ENCODE data around the gene PVALB. TPM values are rescaled to one million over a fixed set of nuclear protein-coding genes. Genes with fewer than 3 reads are reported as not detected.
A peak's percentile ranks its signal among the peaks of the same experiment; 100 is the strongest.

The PVALB gene
- total and polyA plus RNA-seq, 5 donors from 2014 or later = not detected

DNA sequence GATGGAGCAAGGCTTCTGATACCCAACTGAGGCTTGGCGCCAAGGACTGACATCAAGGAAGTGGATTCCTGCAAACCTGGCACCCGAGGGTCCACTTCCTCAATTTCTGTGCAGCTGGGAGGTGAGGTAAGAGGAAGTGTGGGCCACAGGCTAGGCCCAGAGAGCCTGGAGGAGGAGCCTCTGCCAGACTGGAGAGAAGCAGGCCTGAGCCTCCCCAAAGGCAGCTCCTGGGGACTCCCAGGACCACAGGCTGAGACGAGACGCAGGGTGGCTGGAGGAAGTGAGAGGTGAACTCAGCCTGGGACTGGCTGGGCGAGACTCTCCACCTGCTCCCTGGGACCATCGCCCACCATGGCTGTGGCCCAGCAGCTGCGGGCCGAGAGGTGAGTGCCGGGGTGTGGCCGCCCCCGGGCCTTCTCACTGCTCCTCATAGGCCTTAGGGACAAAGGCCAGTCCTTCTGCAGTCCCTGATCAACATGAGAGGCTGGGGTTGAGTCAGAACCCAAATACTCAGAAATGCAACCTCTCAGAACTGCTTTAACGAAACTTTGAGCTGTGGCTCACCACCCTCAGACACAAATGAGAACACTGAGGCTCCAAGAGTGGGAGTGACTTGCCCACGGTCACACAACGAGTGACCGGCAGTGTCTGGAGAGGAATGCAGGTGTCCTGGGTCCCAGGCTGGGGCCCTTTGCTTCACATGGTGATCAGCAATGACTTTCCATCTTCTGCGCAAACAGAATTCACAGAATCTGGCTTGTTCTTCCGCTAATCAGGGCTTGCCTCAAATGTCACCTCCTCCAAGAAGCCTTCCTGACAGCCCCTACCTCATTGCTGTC, 44.2 kb upstream of the PVALB start, which contains the start of gene NCF4:
NCF4 (plus strand) TSS at position 186 of the 839 bp plus-strand sequence; CDS start at position 352, 166 bp downstream.
- ATAC-seq (ENCODE audit: low read depth in 2 of 2) (peak; percentile 73 to 78), DNase-seq (peak; percentile 25 to 93 (median 25))
- H3K27me3 Mint-ChIP-seq = peaks cover 6% of the 10 kb centered on the region
- H3K4me1 ChIP-seq (ENCODE audit: control insufficient read depth, insufficient read depth, low read length, poor library complexity, severe bottlenecking) = peaks cover 32% of the 10 kb centered on the region
- no peaks in the 10 kb centered on the region for H3K27me3 ChIP-seq (ENCODE audit: control insufficient read depth, insufficient read depth, low read length)
- peak within 1 kb of the TSS; percentile 79 for H3K27ac ChIP-seq (ENCODE audit: insufficient read depth, low read length, poor library complexity, severe bottlenecking)
- no peaks in the 10 kb centered on the region for H3K9me3 Mint-ChIP-seq
- H3K4me1 Mint-ChIP-seq = peaks cover 0 to 56% (median 38%) of the 10 kb centered on the region in 4 donors
- H3K4me3 ChIP-seq (ENCODE audit: low read depth, low read length) = peak within 1 kb of the TSS; percentile 80
- H3K9me3 ChIP-seq (ENCODE audit: control insufficient read depth in 2 of 2, low read length in 2 of 2) = no peaks in the 10 kb centered on the region
- peaks cover 17% of the 10 kb centered on the region for H3K36me3 Mint-ChIP-seq
- peaks cover 15% of the 10 kb centered on the region for H3K36me3 ChIP-seq (ENCODE audit: control insufficient read depth, insufficient read depth, low read length)
- peak within 1 kb of the TSS; percentile 94 to 97 (median 96) for H3K27ac Mint-ChIP-seq
- H3K4me3 Mint-ChIP-seq = peak within 1 kb of the TSS; percentile 84 to 95 (median 88)

GRCh38 chr22:36860438-36860820, 43.6 kb upstream of the PVALB start:
- Histone ChIP-seq H3K36me3 (ENCODE audit: control insufficient read depth, insufficient read depth, low read length) (peaks cover 10% of the 10 kb centered on the region), H3K27ac (ENCODE audit: insufficient read depth, low read length, poor library complexity, severe bottlenecking) (peak overlapping the region; percentile 79), H3K27me3 (ENCODE audit: control insufficient read depth, insufficient read depth, low read length) (no peaks in the 10 kb centered on the region), H3K9me3 (ENCODE audit: control insufficient read depth in 2 of 2, low read length in 2 of 2) (no peaks in the 10 kb centered on the region), H3K4me3 (ENCODE audit: low read depth, low read length) (peak overlapping the region; percentile 80), H3K4me1 (ENCODE audit: control insufficient read depth, insufficient read depth, low read length, poor library complexity, severe bottlenecking) (peaks cover 34% of the 10 kb centered on the region)
- Mint-ChIP-seq H3K4me1 (peaks cover 0 to 54% (median 37%) of the 10 kb centered on the region in 4 donors), H3K9me3 (no peaks in the 10 kb centered on the region), H3K4me3 (peak overlapping the region; percentile 84 to 95 (median 88)), H3K27me3 (peaks cover 7% of the 10 kb centered on the region), H3K36me3 (peaks cover 13% of the 10 kb centered on the region), H3K27ac (peak overlapping the region; percentile 94 to 97 (median 96))
- ATAC-seq (ENCODE audit: low read depth in 2 of 2) (no peak), DNase-seq (no peak)

- no peak for ATAC-seq (ENCODE audit: low read depth in 2 of 2)
- H3K9me3 ChIP-seq (ENCODE audit: control insufficient read depth in 2 of 2, low read length in 2 of 2) = no peaks in the 10 kb centered on the region
- H3K27me3 ChIP-seq (ENCODE audit: control insufficient read depth, insufficient read depth, low read length) = no peaks in the 10 kb centered on the region
- peak in 1 of 3 donors; percentile 28 for DNase-seq
- peak overlapping the region; percentile 79 for H3K27ac ChIP-seq (ENCODE audit: insufficient read depth, low read length, poor library complexity, severe bottlenecking)
- peaks cover 34% of the 10 kb centered on the region for H3K4me1 ChIP-seq (ENCODE audit: control insufficient read depth, insufficient read depth, low read length, poor library complexity, severe bottlenecking)
- Mint-ChIP-seq H3K27ac (peak overlapping the region; percentile 94 to 97 (median 96)), H3K27me3 (peaks cover 7% of the 10 kb centered on the region), H3K4me1 (peaks cover 0 to 54% (median 37%) of the 10 kb centered on the region in 4 donors), H3K9me3 (no peaks in the 10 kb centered on the region), H3K36me3 (peaks cover 11% of the 10 kb centered on the region), H3K4me3 (peak overlapping the region; percentile 84 to 95 (median 88))
- H3K36me3 ChIP-seq (ENCODE audit: control insufficient read depth, insufficient read depth, low read length) = peaks cover 6% of the 10 kb centered on the region
- H3K4me3 ChIP-seq (ENCODE audit: low read depth, low read length) = no peak overlapping the region
Observed at GRCh38 chr22:36860017-36860416, 43.2 kb upstream of the PVALB start.

DNA sequence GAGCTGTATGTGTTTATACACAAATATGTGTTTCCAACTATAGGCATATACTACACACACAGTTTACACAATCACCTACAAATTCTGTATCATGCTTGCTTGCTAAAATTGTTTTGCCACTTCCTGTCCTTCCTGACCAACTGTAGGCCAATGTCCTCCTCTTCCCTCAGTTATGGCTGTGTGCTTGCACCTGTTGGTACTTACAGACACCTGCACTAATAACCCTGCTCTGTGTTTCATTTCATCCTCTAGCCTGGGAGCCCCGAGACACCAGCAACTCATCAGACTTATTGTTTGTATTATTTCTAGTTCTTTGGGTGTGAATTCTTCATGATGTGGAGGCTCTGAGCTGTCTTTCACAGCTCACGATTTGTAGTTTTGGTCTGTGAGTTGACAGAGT, 42.1 kb upstream of the PVALB start:
- H3K4me1 ChIP-seq (ENCODE audit: control insufficient read depth, insufficient read depth, low read length, poor library complexity, severe bottlenecking) = peaks cover 34% of the 10 kb centered on the region
- H3K36me3 ChIP-seq (ENCODE audit: control insufficient read depth, insufficient read depth, low read length) = peaks cover 3% of the 10 kb centered on the region
- DNase-seq (no peak), ATAC-seq (ENCODE audit: low read depth in 2 of 2) (no peak)
- Mint-ChIP-seq H3K4me3 (peak overlapping the region in 3 of 4 donors; percentile 39 to 86 (median 62)), H3K36me3 (peaks cover 1% of the 10 kb centered on the region), H3K27ac (peak overlapping the region; percentile 37 to 96 (median 38)), H3K4me1 (peaks cover 0 to 58% (median 36%) of the 10 kb centered on the region in 4 donors), H3K9me3 (no peaks in the 10 kb centered on the region), H3K27me3 (peaks cover 7% of the 10 kb centered on the region)
- H3K27ac ChIP-seq (ENCODE audit: insufficient read depth, low read length, poor library complexity, severe bottlenecking) = no peak overlapping the region
- H3K9me3 ChIP-seq (ENCODE audit: control insufficient read depth in 2 of 2, low read length in 2 of 2) = no peaks in the 10 kb centered on the region
- no peak overlapping the region for H3K4me3 ChIP-seq (ENCODE audit: low read depth, low read length)
- H3K27me3 ChIP-seq (ENCODE audit: control insufficient read depth, insufficient read depth, low read length) = no peaks in the 10 kb centered on the region

DNA sequence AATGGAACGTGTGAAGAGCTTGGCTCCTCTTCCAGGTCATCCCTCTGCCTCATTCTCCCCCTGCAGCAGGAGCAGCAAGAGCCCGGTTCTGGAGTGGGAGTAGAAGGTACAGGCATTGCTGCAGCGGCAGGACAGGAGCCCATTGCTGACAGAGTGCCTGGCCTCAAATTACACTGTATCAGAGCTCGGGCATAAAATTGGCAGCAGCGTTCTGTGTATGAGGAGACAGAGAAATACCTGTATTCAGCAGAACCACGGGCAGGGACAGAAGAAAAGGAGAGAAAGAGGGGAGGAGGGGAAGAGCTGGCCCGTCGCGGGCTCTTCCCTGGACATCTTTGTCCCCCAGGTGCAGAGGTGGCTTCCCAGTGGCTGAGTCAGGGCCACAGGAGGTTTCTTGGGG, 41.3 kb upstream of the PVALB start:
- no peak overlapping the region for H3K4me3 ChIP-seq (ENCODE audit: low read depth, low read length)
- H3K36me3 Mint-ChIP-seq = no peaks in the 10 kb centered on the region
- peaks cover 7% of the 10 kb centered on the region for H3K27me3 Mint-ChIP-seq
- no peaks in the 10 kb centered on the region for H3K27me3 ChIP-seq (ENCODE audit: control insufficient read depth, insufficient read depth, low read length)
- H3K27ac ChIP-seq (ENCODE audit: insufficient read depth, low read length, poor library complexity, severe bottlenecking) = no peak overlapping the region
- peaks cover 0 to 62% (median 42%) of the 10 kb centered on the region in 4 donors for H3K4me1 Mint-ChIP-seq
- peaks cover 37% of the 10 kb centered on the region for H3K4me1 ChIP-seq (ENCODE audit: control insufficient read depth, insufficient read depth, low read length, poor library complexity, severe bottlenecking)
- peaks cover 0 to 2% (median 0%) of the 10 kb centered on the region in 7 donors for H3K9me3 Mint-ChIP-seq
- H3K9me3 ChIP-seq (ENCODE audit: control insufficient read depth in 2 of 2, low read length in 2 of 2) = no peaks in the 10 kb centered on the region
- peak overlapping the region in 1 of 4 donors; percentile 80 for H3K4me3 Mint-ChIP-seq
- no peak for DNase-seq
- H3K27ac Mint-ChIP-seq = no peak overlapping the region
- no peak for ATAC-seq (ENCODE audit: low read depth in 2 of 2)
- no peaks in the 10 kb centered on the region for H3K36me3 ChIP-seq (ENCODE audit: control insufficient read depth, insufficient read depth, low read length)

- ATAC-seq (ENCODE audit: low read depth in 2 of 2) = no peak
- H3K27me3 ChIP-seq (ENCODE audit: control insufficient read depth, insufficient read depth, low read length) = no peaks in the 10 kb centered on the region
- DNase-seq = no peak
- peak overlapping the region; percentile 62 for H3K4me3 ChIP-seq (ENCODE audit: low read depth, low read length)
- Mint-ChIP-seq H3K4me1 (peaks cover 0 to 55% (median 40%) of the 10 kb centered on the region in 4 donors), H3K27me3 (peaks cover 7% of the 10 kb centered on the region), H3K27ac (no peak overlapping the region), H3K4me3 (peak overlapping the region in 1 of 4 donors; percentile 12), H3K9me3 (peaks cover 0 to 2% (median 0%) of the 10 kb centered on the region in 7 donors), H3K36me3 (no peaks in the 10 kb centered on the region)
- no peaks in the 10 kb centered on the region for H3K36me3 ChIP-seq (ENCODE audit: control insufficient read depth, insufficient read depth, low read length)
- H3K4me1 ChIP-seq (ENCODE audit: control insufficient read depth, insufficient read depth, low read length, poor library complexity, severe bottlenecking) = peaks cover 29% of the 10 kb centered on the region
- no peaks in the 10 kb centered on the region for H3K9me3 ChIP-seq (ENCODE audit: control insufficient read depth in 2 of 2, low read length in 2 of 2)
- H3K27ac ChIP-seq (ENCODE audit: insufficient read depth, low read length, poor library complexity, severe bottlenecking) = no peak overlapping the region
Observed at GRCh38 chr22:36856792-36857135, 39.9 kb upstream of the PVALB start.

GRCh38 chr22:36856121-36856791, 39.4 kb upstream of the PVALB start:
- Mint-ChIP-seq H3K4me1 (peaks cover 0 to 51% (median 36%) of the 10 kb centered on the region in 4 donors), H3K4me3 (peak overlapping the region; percentile 12 to 70 (median 66)), H3K36me3 (no peaks in the 10 kb centered on the region), H3K27ac (peak overlapping the region in 2 of 3 donors; percentile 89), H3K27me3 (peaks cover 8% of the 10 kb centered on the region), H3K9me3 (peaks cover 0 to 2% (median 0%) of the 10 kb centered on the region in 7 donors)
- Histone ChIP-seq H3K36me3 (ENCODE audit: control insufficient read depth, insufficient read depth, low read length) (no peaks in the 10 kb centered on the region), H3K4me3 (ENCODE audit: low read depth, low read length) (peak overlapping the region; percentile 62), H3K9me3 (ENCODE audit: control insufficient read depth in 2 of 2, low read length in 2 of 2) (no peaks in the 10 kb centered on the region), H3K27me3 (ENCODE audit: control insufficient read depth, insufficient read depth, low read length) (no peaks in the 10 kb centered on the region), H3K4me1 (ENCODE audit: control insufficient read depth, insufficient read depth, low read length, poor library complexity, severe bottlenecking) (peaks cover 24% of the 10 kb centered on the region), H3K27ac (ENCODE audit: insufficient read depth, low read length, poor library complexity, severe bottlenecking) (no peak overlapping the region)
- peak; percentile 60 to 63 for ATAC-seq (ENCODE audit: low read depth in 2 of 2)
- DNase-seq = peak; percentile 87 to 91 (median 89)
